Osteoblast (primary cell): ENCODE measurements around the gene STRADA. TPM values are rescaled to one million over a fixed set of nuclear protein-coding genes. Genes with fewer than 3 reads are reported as not detected.

Source experiments
- DNase-seq: peaks from one replicate; pipeline ENCODE4 v3.0.0; 2011; ENCODE audit warnings: low spot score, mixed read lengths; ENCODE audit not compliant: insufficient read length; ENCODE audit errors: missing footprints
- H2AFZ ChIP-seq: 2 replicates; pipeline ENCODE4 v1.6.0; 2011; ENCODE audit warnings: mild to moderate bottlenecking, low read length
- H3K27ac ChIP-seq: 2 replicates; pipeline ENCODE4 v1.5.1; 2011; ENCODE audit warnings: mild to moderate bottlenecking, low read depth, low read length, moderate library complexity
- H3K27me3 ChIP-seq: 2 replicates; pipeline ENCODE4 v1.6.0; 2012; ENCODE audit warnings: mild to moderate bottlenecking, control low read depth, inconsistent platforms, low read length, moderate library complexity; ENCODE audit not compliant: insufficient read depth
- H3K36me3 ChIP-seq: 2 replicates; pipeline ENCODE4 v1.5.1; 2011; ENCODE audit warnings: mild to moderate bottlenecking, low read length, control low read depth, moderate library complexity; ENCODE audit not compliant: insufficient read depth
- H3K4me1 ChIP-seq: 2 replicates; pipeline ENCODE4 v1.5.1; 2011; ENCODE audit warnings: mild to moderate bottlenecking, low read length, control low read depth, moderate library complexity; ENCODE audit not compliant: insufficient read depth
- H3K4me2 ChIP-seq: 2 replicates; pipeline ENCODE4 v1.6.0; 2011; ENCODE audit warnings: mild to moderate bottlenecking, low read length; ENCODE audit not compliant: insufficient read depth
- H3K4me3 ChIP-seq: fragments of 200-600 bp; sonication (generic); 3 replicates; pipeline ENCODE4 v1.5.1; 2012; ENCODE audit warnings: mild to moderate bottlenecking, low read length, inconsistent platforms; ENCODE audit not compliant: insufficient read depth
- H3K79me2 ChIP-seq: 2 replicates; pipeline ENCODE4 v1.6.0; 2012; ENCODE audit warnings: mild to moderate bottlenecking, low read length, control low read depth, inconsistent platforms; ENCODE audit not compliant: insufficient read depth
- H3K9me3 ChIP-seq: 2 replicates; pipeline ENCODE4 v1.5.1; 2011; ENCODE audit warnings: low read depth, low read length, control low read depth
- H4K20me1 ChIP-seq: 2 replicates; pipeline ENCODE4 v1.6.0; 2012; ENCODE audit warnings: mild to moderate bottlenecking, low read length, control low read depth; ENCODE audit not compliant: insufficient read depth
- CTCF ChIP-seq: IDR thresholded peaks from 2 replicates; pipeline ENCODE4 v1.5.1; 2011; ENCODE audit warnings: mild to moderate bottlenecking, low read depth, low read length, moderate library complexity; ENCODE audit errors: extremely low read depth
- total RNA-seq: library from RNA; depleted of rRNA; stranded (reverse); fragments of >200 nt; gene quantifications from 2 replicates; pipeline ENCODE4 v1.2.3, GENCODE V29; 2012

STRADA gene
- total RNA-seq, 1 donor: 29.7 TPM

GRCh38 chr17:63694950-63695773 lies 46.4 kb downstream of the STRADA start:
- H3K27me3 ChIP-seq: no peaks in the 10 kb centered on the region
- peaks cover 18% of the 10 kb centered on the region for H3K36me3 ChIP-seq
- H3K4me3 ChIP-seq: no peak overlapping the region
- H3K27ac ChIP-seq: no peak overlapping the region
- no peaks in the 10 kb centered on the region for H3K4me1 ChIP-seq
- no peaks in the 10 kb centered on the region for H3K9me3 ChIP-seq
- no peak overlapping the region for H3K4me2 ChIP-seq
- no peak for TF ChIP-seq CTCF
- DNase-seq: peak; percentile 58
- no peaks in the 10 kb centered on the region for H3K79me2 ChIP-seq
- peaks cover 11% of the 10 kb centered on the region for H4K20me1 ChIP-seq
- H2AFZ ChIP-seq: no peak overlapping the region

- Histone ChIP-seq H3K4me2 (no peak overlapping the region), H3K36me3 (peaks cover 25% of the 10 kb centered on the region), H4K20me1 (peaks cover 11% of the 10 kb centered on the region), H3K27me3 (no peaks in the 10 kb centered on the region), H3K79me2 (no peaks in the 10 kb centered on the region), H3K4me3 (no peak overlapping the region), H3K4me1 (no peaks in the 10 kb centered on the region), H3K27ac (no peak overlapping the region), H2AFZ (no peak overlapping the region), H3K9me3 (no peaks in the 10 kb centered on the region)
- no peak for TF ChIP-seq CTCF
- DNase-seq: peak; percentile 65
These were observed 47.2 kb downstream of the STRADA start for GRCh38 chr17:63694229-63694949.

GRCh38 chr17:63693411-63694113 lies 48.0 kb downstream of the STRADA start:
- H3K4me1 ChIP-seq: no peaks in the 10 kb centered on the region
- H3K4me3 ChIP-seq: no peak overlapping the region
- H2AFZ ChIP-seq: no peak overlapping the region
- peaks cover 11% of the 10 kb centered on the region for H4K20me1 ChIP-seq
- H3K36me3 ChIP-seq: peaks cover 32% of the 10 kb centered on the region
- H3K4me2 ChIP-seq: no peak overlapping the region
- H3K9me3 ChIP-seq: no peaks in the 10 kb centered on the region
- no peak for TF ChIP-seq CTCF
- H3K79me2 ChIP-seq: no peaks in the 10 kb centered on the region
- H3K27ac ChIP-seq: no peak overlapping the region
- H3K27me3 ChIP-seq: no peaks in the 10 kb centered on the region
- peak; percentile 62 for DNase-seq
